Ecto neural progenitor cell (in vitro differentiated cells): ENCODE results near the gene COQ10B.
A peak's percentile ranks its signal among the peaks of the same experiment; 100 is the strongest.
"Not testable (repeated sequence)": the region's sequence is repeated elsewhere in the genome, so short reads cannot be mapped to it uniquely, and the experiment has no call there.

Source experiments
- DNase-seq: peaks from one replicate; pipeline ENCODE4 v3.0.0-alpha.2; 2018; ENCODE audit warnings: low spot score

Gene COQ10B

GRCh38 chr2:197453123-197453913 lies at the start of gene COQ10B:
Gene COQ10B (plus strand): TSS chr2:197453552. CDS start chr2:197453561, 9 bp downstream.
- peak; percentile 99 for DNase-seq

- DNase-seq, result no peak
These were observed 47.8 kb upstream of the COQ10B start for GRCh38 chr2:197405582-197405981.

GRCh38 chr2:197414039-197414438 lies 39.3 kb upstream of the COQ10B start:
- DNase-seq, result no peak

- DNase-seq, result no peak
These were observed 38.8 kb upstream of the COQ10B start for GRCh38 chr2:197414515-197414914.

GRCh38 chr2:197416268-197416667 lies 37.1 kb upstream of the COQ10B start:
- DNase-seq, result no peak

- DNase-seq, result no peak
These were observed 33.9 kb upstream of the COQ10B start for GRCh38 chr2:197419438-197419837.

GRCh38 chr2:197423307-197423706 lies 30.0 kb upstream of the COQ10B start:
- DNase-seq, result no peak

GRCh38 chr2:197425550-197425949 lies 27.8 kb upstream of the COQ10B start:
- DNase-seq, result no peak

- no peak for DNase-seq
These were observed 26.4 kb upstream of the COQ10B start for GRCh38 chr2:197426723-197427603.

GRCh38 chr2:197427986-197428385 lies 25.4 kb upstream of the COQ10B start:
- no peak for DNase-seq

GRCh38 chr2:197431858-197432257 lies 21.5 kb upstream of the COQ10B start:
- DNase-seq, result no peak

- DNase-seq, result not testable (repeated sequence)
These were observed 20.8 kb upstream of the COQ10B start for GRCh38 chr2:197432527-197432926.

GRCh38 chr2:197433780-197434438 lies 19.4 kb upstream of the COQ10B start:
- DNase-seq, result no peak

- peak; percentile 99 for DNase-seq
These were observed 18.5 kb upstream of the COQ10B start, which contains the start of gene SF3B1 for GRCh38 chr2:197434541-197435513. Gene SF3B1 (minus strand): TSS chr2:197435028. CDS start chr2:197434999, 29 bp downstream.

- DNase-seq, result no peak
These were observed 17.5 kb upstream of the COQ10B start for GRCh38 chr2:197435598-197436420.

GRCh38 chr2:197437380-197437779 lies 16.0 kb upstream of the COQ10B start:
- no peak for DNase-seq

GRCh38 chr2:197442857-197443256 lies 10.5 kb upstream of the COQ10B start:
- DNase-seq, result no peak

GRCh38 chr2:197445746-197446145 lies 7.6 kb upstream of the COQ10B start:
- DNase-seq, result no peak

GRCh38 chr2:197446844-197447243 lies 6.5 kb upstream of the COQ10B start:
- no peak for DNase-seq

- DNase-seq, result no peak
These were observed 2.9 kb upstream of the COQ10B start for GRCh38 chr2:197450465-197450864.
